WERI-Rb-1 (cell line): ENCODE results near the gene GALNT1.

ENCODE experiments used
- DNase-seq: peaks from one replicate; pipeline ENCODE4 v3.0.0-alpha.2; 2020
- H3K27ac ChIP-seq: fragments of 250-450 bp; sonication (Bioruptor Pico); 2 replicates; pipeline ENCODE4 v1.5.1; 2020; ENCODE audit warnings: mild to moderate bottlenecking, moderate library complexity
- H3K27me3 ChIP-seq: fragments of 250-450 bp; sonication (Bioruptor Pico); 2 replicates; pipeline ENCODE4 v1.5.1; 2021; ENCODE audit warnings: mild to moderate bottlenecking, low read depth, moderate library complexity; ENCODE audit not compliant: insufficient read depth, severe bottlenecking
- H3K36me3 ChIP-seq: fragments of 250-450 bp; sonication (Bioruptor Pico); 2 replicates; pipeline ENCODE4 v1.5.1; 2020; ENCODE audit warnings: mild to moderate bottlenecking, moderate library complexity
- H3K4me3 ChIP-seq: 2 replicates; pipeline ENCODE4 v1.5.1; 2011; ENCODE audit warnings: low read depth, mild to moderate bottlenecking, control low read depth, low read length
- H3K9me3 ChIP-seq: fragments of 250-450 bp; sonication (Bioruptor Pico); 2 replicates; pipeline ENCODE4 v1.5.1; 2021; ENCODE audit warnings: mild to moderate bottlenecking, moderate library complexity; ENCODE audit not compliant: severe bottlenecking
- CTCF ChIP-seq: IDR thresholded peaks from 2 replicates; pipeline ENCODE4 v1.5.1; 2011; ENCODE audit warnings: low read depth, mild to moderate bottlenecking, control low read depth, inconsistent platforms, low read length

The GALNT1 gene

GRCh38 chr18:35682281-35682867 lies 100.8 kb downstream of the GALNT1 start:
- Histone ChIP-seq H3K4me3 (no peak overlapping the region), H3K27me3 (no peaks in the 10 kb centered on the region), H3K9me3 (no peaks in the 10 kb centered on the region), H3K36me3 (no peaks in the 10 kb centered on the region), H3K27ac (no peak overlapping the region)
- DNase-seq, result no peak
- no peak for TF ChIP-seq CTCF

- no peaks in the 10 kb centered on the region for H3K27me3 ChIP-seq
- H3K4me3 ChIP-seq, result no peak overlapping the region
- no peak overlapping the region for H3K27ac ChIP-seq
- H3K9me3 ChIP-seq, result no peaks in the 10 kb centered on the region
- no peak for TF ChIP-seq CTCF
- no peak for DNase-seq
- H3K36me3 ChIP-seq, result no peaks in the 10 kb centered on the region
Measured at GRCh38 chr18:35683021-35683420, 101.5 kb downstream of the GALNT1 start.

DNA sequence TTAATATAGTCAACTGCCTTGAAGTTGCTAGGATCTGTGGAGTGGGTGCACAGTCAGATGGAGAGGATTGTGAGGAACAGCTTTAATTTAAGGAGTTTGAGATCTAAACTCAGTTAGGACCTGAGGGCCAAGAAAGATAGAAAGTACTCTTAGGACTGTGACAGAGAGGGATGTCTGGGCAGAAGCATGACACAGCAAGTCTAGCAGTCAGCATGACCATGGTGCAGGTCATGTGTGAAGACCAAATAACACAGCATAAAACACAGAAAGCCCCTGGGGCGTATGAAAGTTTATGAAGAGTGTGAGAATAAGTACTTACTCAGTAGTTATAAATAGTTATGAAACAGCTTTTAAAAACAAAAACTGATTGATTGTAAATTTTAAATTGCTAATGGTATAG lies 107.2 kb downstream of the GALNT1 start:
- H3K9me3 ChIP-seq, result no peaks in the 10 kb centered on the region
- no peaks in the 10 kb centered on the region; the same call in 1 of the 2 replicates for H3K36me3 ChIP-seq
- H3K27ac ChIP-seq, result no peak overlapping the region
- DNase-seq, result no peak
- no peaks in the 10 kb centered on the region for H3K27me3 ChIP-seq
- no peak for TF ChIP-seq CTCF
- no peak overlapping the region for H3K4me3 ChIP-seq

- Histone ChIP-seq H3K27me3 (no peaks in the 10 kb centered on the region), H3K4me3 (no peak overlapping the region), H3K36me3 (no peaks in the 10 kb centered on the region; the same call in none of the 2 replicates), H3K27ac (no peak overlapping the region), H3K9me3 (no peaks in the 10 kb centered on the region)
- no peak for TF ChIP-seq CTCF
- no peak for DNase-seq
Measured at GRCh38 chr18:35689728-35690127, 108.2 kb downstream of the GALNT1 start.

GRCh38 chr18:35691625-35692024 lies 110.1 kb downstream of the GALNT1 start:
- Histone ChIP-seq H3K27me3 (no peaks in the 10 kb centered on the region), H3K27ac (no peak overlapping the region), H3K9me3 (no peaks in the 10 kb centered on the region), H3K4me3 (no peak overlapping the region), H3K36me3 (no peaks in the 10 kb centered on the region; the same call in none of the 2 replicates)
- DNase-seq, result no peak
- TF ChIP-seq CTCF, result no peak

GRCh38 chr18:35692866-35693265 lies 111.3 kb downstream of the GALNT1 start:
- Histone ChIP-seq H3K27ac (no peak overlapping the region), H3K36me3 (no peaks in the 10 kb centered on the region; the same call in none of the 2 replicates), H3K4me3 (no peak overlapping the region), H3K27me3 (no peaks in the 10 kb centered on the region), H3K9me3 (no peaks in the 10 kb centered on the region)
- no peak for TF ChIP-seq CTCF
- no peak for DNase-seq
